Skeletal muscle cell (primary cell): ENCODE results near the gene FBXW2.

Experiments
- DNase-seq: peaks from one replicate; pipeline ENCODE4 v3.0.0-alpha.2; 2010; ENCODE audit warnings: low read depth
- H3K4me3 ChIP-seq: 2 replicates; pipeline ENCODE4 v1.5.1; 2011; ENCODE audit warnings: low read depth, mild to moderate bottlenecking, control low read depth, low read length, moderate library complexity

The FBXW2 gene

DNA sequence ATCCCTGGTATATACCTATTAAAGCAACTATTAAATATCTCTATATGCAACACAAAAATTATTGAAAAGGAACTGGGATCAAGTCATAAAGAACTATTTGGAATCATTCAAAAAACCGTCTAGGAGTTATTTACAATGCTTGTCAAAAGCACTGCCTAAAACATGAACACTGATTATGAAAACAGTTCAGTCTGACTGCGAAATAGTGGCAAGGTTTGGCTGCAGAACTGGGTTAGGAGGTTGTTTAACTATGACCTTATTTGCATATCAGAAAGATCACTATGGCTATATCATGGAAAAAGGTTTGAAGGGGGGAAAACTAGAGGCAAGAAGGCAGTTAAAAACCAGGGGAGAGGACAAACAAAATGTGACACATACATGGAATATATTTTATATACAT lies 12.0 kb downstream of the FBXW2 start:
- H3K4me3 ChIP-seq, result no peak overlapping the region
- DNase-seq, result no peak

DNA sequence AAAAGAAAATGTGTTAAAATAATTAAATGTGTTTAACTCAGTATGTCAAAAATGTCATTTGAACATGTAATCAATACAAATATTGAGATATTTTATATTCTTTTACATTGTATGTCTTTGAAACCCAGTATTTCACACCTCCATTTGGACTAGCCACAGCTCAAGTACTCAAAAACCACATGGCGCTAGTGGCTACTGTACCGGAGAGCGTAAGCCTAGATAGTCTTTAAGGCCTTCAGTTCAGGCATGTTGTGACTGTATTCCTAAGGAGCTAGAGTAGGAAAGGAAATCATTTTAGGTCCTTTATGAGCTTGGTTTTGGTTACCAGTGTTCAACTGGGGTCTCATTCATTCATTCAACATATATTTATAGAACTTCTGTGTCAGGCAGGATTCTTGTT lies 12.8 kb downstream of the FBXW2 start:
- no peak overlapping the region for H3K4me3 ChIP-seq
- DNase-seq, result no peak

DNA sequence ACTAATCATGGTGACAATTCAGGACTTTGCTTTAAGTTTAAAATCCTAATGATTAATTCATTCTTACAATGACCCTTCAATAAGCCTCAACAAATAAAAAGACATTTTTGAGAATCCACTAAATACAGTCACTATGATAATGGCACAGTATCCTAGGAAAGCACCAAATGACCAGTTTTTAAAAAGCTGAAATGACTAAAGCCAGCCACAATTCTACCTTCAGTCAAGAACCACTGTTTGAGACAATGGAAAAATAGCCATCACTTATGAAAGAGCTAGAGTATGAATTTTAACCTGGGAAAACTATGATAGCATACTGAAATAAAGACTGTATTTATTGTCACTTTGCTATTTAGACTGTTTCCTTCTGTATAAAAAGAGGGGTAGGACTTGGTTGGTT lies 14.0 kb downstream of the FBXW2 start:
- no peak for DNase-seq
- no peak overlapping the region for H3K4me3 ChIP-seq

DNA sequence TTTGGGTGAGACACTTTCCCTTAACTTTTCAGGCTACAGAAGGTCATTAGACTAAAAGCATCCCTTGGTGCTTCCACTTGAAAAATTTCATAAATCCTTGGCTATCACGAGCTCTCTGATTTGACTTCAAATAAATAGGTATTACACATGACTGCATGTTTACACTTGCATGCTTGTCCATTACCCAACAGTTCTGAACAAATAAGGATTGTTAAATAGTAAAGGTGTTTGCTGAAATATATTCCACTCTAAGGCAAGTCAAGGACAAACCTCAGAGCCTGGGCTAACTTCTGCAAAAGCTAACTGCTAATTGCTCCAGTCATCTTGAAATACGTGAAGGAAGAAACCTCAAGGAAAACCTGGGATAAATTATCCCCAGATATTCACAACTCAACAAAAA lies 14.5 kb downstream of the FBXW2 start:
- no peak overlapping the region for H3K4me3 ChIP-seq
- no peak for DNase-seq

DNA sequence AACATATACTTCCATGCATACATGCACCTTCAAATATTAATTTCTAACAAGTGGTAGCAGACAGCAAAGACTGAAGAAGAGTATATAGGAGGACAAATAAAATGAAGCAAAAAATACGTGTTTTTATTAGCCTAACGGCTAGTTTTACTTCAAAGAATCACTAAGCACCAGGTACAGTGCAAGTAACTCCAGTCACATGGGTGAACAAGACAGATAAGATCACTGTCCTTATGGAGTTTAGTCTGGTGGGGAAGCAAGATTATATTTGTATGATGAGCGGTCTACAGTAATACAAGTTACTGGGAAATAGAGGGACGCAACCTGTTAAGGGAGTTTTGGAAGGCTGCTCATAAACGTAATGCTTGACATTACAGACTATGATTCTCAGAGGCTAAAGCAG lies 16.0 kb downstream of the FBXW2 start:
- no peak overlapping the region for H3K4me3 ChIP-seq
- no peak for DNase-seq

DNA sequence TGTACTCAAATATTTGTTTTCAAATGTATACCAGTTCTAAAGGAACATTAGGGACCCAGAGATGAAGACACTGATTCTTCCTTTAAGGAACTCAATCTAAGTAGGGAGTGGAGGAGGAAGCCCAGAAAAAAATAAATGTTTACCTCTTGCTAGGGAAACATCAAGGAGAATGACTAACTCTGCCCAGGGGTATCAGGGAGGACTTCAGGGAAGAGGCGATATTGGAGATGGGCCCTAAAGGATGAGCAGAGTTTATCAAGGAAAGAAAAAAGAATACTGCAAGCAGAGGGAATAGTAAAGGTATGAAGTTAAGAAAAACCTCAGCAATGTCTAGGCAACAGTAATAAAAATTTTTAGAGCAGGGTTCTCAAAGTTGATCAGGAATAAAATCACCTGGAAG lies 16.4 kb downstream of the FBXW2 start:
- H3K4me3 ChIP-seq, result no peak overlapping the region
- DNase-seq, result no peak

DNA sequence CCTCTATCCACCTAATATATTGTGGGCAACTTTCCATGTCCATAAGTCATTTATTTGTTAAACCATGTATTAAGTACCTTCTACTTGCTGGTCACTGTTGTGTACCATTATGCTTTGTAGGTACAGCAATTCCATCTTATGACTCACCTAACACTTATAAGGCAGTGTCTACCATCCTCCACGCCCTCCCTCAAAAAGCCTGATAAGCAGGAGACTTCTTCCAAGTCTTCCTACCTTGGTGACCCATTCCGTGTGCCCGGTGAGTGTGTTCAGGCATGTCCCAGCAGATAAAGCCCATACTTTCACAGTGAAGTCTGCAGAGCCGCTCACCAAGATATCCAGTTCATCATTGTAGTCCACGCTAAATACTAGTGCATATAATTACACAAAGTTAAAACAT lies 17.4 kb downstream of the FBXW2 start:
- no peak overlapping the region for H3K4me3 ChIP-seq
- DNase-seq, result no peak

DNA sequence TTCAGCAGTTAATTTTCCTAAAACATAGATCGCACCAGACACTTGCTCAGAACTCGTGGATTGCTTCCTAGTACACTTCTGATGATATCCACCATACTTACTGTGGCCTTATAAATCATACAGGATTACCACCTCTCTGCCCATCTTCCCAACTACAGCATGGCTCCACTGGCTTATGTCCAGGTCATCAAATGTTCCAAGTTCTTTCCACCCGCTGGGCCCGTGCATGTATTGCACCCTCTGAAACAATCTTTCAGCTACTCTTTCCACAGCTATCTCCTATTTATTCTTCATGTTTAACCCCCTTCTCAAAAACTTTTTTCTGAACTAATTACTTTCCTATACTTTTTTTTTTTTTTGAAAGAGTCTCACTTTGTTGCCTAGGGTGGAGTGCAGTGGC lies 18.5 kb downstream of the FBXW2 start:
- no peak for DNase-seq
- no peak overlapping the region for H3K4me3 ChIP-seq

DNA sequence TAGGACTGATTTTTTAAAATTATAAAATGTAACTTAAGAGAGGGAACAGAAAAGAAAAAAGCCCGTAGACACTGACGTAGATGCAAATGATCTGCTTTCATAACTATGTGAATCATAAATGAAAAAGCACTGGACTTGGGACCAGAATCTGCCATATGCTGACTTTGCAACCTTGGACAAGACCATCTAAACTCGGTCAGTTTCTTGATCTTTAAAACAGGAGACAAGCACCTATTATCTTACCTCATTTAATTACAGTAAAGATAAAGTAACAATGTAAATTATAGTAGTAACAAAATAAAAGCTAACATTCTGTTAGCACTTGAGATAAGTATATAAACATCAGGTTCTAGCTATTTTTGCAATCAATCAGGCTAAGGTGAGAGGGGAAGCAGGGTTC lies 20.0 kb downstream of the FBXW2 start:
- DNase-seq, result no peak
- no peak overlapping the region for H3K4me3 ChIP-seq

DNA sequence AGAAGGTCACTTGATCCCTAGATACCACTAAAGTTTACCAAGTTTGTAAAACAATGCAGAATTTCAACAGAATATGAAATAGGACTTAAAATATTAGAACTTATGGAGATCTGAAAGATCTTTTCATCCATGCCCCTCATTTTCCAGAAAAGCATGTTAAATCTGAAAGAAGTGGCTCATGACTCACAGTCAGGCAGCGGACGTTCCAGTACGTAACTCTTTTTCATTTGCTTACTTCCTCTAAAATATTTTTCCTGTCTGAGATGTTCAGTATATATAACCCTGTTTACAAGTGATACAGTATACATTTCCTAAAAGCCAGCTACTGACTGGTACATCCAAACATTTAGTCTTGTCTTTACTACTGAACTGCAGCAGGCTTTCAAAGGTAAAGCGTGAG lies 22.3 kb downstream of the FBXW2 start:
- H3K4me3 ChIP-seq, result no peak overlapping the region
- no peak for DNase-seq

DNA sequence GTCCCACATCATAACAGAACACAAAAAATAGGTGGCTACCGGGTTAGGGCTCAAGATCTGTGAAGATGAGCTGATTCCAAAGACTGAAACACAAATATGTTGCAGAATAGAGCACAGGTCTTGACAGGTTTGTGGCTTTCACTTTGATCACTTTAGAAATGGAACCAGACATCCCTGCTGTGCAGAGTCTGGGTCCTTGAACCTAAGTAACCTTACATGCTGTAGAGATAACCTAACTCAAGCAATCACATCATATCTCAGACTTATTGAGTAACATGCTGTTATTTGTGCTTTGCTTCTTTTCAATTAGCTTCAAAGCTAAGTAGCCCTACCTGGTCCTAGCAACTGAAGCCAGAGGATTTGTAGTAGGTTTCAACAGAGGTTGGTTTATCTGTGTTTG lies 24.3 kb downstream of the FBXW2 start:
- no peak for DNase-seq
- no peak overlapping the region for H3K4me3 ChIP-seq

DNA sequence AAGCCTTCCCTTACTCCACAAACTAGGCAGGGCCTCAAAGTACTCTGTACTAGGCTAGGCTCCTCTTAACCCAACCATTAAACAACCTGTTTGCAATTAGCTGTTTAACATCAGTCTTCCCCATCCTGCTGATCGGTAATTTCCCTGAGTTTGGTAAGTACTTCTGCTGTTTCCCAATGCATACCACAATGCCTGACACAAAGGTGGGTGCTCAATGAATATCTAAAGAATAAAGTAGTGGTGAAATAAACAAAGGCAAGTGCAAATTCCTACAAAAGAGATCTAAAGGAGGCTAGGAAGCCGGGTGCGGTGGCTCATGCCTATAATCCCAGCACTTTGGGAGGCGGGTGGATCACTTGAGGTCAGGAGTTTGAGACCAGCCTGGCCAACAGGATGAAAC lies 25.0 kb downstream of the FBXW2 start:
- no peak overlapping the region for H3K4me3 ChIP-seq
- DNase-seq, result no peak

DNA sequence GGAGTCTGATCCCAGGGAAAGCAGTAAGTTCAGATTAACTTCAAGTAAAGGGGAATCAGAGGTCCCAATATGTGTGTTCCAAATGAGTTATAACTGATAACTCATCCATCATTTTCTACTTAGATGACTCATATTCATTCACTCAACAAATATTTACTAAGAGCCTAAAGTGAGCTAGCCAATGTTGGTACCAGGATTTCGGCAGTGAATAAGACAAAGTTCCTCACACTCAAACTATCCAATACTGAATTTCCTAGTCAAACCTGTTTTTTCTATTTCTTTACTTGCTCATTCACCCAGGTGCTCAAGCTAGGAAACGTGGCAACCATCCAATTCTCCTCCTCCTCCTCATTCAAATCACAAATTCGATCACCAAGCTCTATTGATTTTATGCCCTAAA lies 25.8 kb downstream of the FBXW2 start:
- no peak overlapping the region for H3K4me3 ChIP-seq
- no peak for DNase-seq

DNA sequence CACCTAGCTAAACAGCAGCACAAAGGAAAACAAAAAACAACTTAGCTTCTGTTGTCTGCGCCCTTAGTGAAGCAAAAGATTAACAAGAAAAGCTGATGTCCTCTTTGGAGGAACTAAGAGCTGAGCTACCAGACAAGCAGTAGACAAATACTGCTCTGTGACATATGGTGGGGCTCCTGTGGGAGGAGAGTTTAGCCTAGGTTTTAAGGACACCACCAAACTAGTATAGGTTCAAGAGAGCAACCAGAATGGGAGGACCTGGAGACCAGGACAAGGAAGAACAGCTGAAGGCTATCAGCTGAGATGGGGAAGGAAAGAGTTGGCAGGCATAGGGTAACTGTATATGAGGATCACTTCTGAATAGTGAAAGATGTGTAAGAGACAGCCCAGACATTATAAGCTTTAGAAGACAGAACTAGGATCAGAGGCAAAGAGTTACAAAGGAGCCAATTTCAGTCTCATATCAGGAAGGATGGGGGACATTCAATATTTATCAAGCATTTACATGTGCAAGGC lies 27.2 kb downstream of the FBXW2 start:
- no peak for DNase-seq
- no peak overlapping the region for H3K4me3 ChIP-seq

DNA sequence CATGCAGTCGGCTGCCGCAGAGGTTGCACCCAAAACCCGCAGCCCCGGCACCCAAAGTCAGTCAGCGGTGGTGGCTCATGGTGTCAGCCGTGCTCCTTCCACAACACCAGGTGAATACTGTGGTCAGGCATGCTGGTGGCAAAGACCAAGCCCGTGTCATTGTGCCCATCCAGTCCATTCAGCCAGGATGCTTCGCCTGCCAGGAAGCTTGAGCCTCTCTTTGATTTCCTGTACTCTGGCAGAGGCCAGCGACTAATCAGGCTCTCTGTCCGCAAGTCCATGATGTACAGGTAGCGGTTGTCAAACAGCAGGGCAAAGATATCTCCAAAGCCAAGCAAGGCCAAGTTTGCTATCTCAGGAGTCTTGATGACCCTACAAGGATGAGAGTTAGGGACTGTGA lies 28.7 kb downstream of the FBXW2 start:
- no peak for DNase-seq
- H3K4me3 ChIP-seq, result no peak overlapping the region

DNA sequence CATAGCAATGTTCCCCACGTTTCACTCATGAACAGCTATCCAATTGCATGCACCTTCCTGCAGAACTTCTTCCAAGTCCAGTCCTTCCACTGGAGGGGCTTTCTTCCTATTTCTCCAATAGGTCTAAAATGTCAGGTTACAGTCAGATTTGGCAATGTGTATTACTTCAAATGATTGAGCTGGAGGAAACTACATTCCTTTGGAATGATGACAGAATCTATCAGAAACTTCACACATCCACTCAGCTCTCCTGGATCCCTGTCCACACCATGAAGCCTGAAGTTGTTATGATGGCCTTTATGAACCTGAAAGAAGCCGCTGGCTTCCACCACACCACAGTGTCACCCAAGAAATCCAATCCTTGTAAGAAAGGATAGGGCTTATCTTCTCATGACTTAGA lies 32.2 kb downstream of the FBXW2 start:
- DNase-seq, result no peak
- H3K4me3 ChIP-seq, result no peak overlapping the region

DNA sequence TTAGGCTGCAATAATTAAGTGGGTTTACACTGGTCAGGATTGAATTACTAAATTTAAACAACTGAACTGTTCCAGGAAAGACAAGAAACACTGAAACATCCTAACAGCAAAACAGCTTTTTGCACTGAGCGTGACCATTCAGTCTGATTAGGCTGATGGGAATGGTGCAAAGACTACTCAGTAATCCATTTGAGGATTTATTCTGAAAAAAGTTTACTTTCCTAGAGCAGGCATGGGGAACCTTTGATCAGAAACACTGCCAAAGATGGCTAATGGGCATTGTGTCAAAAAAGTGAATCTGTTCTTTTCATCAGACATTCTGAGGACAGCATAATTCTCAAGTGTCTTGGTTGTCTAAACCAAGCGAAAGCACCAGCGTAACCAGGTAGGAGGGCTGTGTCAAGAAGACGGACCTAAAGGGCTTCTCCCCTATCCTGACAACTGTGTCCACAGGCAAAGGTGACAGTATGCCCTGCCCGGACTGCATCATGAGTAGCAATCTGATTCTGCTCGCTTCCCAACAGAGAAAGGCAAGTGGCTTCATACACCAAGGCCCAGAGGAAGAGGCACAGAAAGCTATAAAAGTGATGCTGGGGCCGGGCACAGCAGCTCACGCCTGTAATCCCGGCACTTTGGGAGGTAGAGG lies 33.3 kb downstream of the FBXW2 start:
- no peak overlapping the region for H3K4me3 ChIP-seq
- DNase-seq, result no peak

DNA sequence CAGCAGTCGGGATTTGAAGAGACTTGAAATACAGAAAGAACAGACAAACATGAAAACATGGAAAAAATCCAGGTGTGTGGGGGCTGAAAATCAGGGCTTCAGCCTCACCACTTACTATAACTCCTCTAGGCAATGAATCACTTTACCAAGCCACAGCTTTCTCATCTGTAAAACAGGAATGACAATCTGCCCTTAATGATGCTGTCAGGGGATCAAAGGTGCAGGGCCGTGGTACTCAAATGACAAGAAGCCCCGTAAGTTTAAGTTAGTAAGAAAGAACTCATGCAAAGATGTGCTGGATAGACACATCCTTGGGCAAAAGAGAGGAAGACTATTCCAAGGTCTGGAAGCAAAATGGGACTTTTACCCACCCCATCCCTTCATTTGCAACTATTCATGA lies 34.7 kb downstream of the FBXW2 start:
- DNase-seq, result no peak
- no peak overlapping the region for H3K4me3 ChIP-seq

DNA sequence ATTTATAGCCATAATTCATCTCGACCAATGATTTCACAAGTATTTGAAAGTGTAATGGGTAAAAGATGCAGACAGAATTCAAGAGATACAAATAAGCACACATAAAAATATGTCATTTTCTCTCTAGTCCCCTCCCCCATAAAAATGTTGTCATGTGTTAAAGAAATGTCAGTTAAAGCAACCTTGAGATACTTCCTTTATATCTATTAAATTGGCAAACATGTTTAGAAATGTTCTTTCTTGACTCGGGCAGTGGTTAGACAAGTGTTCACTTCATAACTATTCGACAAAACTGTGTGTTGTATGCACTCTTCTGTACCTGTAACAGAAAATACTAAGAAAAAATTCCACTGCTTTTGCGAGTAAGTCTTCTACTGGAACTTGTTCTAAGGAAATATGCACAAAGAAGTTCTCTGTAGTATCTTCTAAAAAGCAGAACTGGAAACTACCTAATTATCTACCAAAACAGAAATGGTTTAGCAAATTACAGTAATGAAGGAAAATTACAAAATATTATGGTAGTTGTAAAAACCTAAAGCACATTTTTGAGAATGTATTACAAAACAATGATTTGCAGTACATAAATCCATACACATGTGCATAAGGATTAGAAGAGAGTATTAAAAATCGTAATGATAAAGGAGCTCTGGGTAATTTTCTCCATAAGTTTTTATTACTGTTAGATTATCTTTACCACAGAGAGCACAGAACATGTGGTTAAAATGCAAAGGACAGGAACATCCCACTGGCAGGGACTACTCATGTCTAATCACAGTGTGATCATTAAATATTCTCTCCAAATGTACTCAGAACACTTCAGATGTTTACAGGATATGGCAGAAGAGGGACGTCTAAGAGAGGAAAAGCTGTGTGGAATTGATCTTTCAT lies 35.9 kb downstream of the FBXW2 start:
- no peak for DNase-seq
- no peak overlapping the region for H3K4me3 ChIP-seq

DNA sequence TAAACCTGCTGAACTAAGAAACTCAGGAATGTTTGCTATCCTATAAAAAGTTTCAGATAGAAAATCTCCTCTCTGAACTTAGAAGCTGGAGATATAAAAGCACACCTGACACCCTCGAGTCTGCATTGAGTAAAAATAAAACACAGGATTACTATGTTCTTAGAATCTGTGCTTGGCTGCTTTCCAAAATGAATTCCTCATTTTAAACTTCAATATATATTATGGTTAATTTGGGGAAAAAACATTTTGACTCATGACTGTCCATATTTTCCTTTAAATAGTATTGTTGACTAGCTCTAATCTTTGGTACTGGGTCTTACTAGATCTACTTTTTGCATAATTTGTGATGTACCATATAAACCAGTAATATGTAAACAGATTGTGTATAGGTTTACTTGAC lies 36.7 kb downstream of the FBXW2 start:
- H3K4me3 ChIP-seq, result no peak overlapping the region
- DNase-seq, result no peak

DNA sequence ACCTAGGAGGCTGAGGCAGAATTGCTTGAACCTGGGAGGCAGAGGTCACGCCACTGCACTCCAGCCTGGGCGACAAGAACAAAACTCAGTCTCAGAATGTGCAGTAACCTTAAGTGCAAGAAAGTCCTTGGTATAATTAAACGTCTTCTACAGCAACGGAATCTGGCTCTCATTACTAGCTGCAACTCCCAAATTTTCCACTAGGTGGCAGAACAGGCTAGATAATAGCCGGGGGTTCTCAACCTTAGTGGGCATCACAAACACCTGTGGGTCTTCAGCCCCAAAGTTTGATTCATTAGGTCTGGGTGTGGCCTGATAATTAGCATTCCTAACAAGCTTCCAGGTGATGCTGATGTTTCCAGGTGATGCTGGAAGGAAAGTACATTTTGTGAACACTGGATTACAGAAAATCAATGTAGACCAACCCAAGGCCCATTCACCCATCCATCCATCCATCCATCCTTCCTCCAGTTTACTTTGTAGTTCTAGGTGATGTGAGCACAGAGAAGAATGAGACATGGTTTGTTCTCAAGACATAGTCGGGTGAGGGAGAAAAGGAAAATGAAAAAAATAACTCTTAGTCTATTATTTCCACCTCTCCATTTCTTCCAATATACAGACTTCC lies 37.3 kb downstream of the FBXW2 start:
- DNase-seq, result no peak
- no peak overlapping the region for H3K4me3 ChIP-seq
